ENCODE results near the gene GTSE1. TPM values are rescaled to one million over a fixed set of nuclear protein-coding genes. Genes with fewer than 3 reads are reported as not detected.

GTSE1 gene
- total and polyA plus RNA-seq, 2 of the 13 experiments (the other 11 are each of a cell fraction or from before 2014, with no cell fraction given), result 10.7 to 13.5 TPM

DNA sequence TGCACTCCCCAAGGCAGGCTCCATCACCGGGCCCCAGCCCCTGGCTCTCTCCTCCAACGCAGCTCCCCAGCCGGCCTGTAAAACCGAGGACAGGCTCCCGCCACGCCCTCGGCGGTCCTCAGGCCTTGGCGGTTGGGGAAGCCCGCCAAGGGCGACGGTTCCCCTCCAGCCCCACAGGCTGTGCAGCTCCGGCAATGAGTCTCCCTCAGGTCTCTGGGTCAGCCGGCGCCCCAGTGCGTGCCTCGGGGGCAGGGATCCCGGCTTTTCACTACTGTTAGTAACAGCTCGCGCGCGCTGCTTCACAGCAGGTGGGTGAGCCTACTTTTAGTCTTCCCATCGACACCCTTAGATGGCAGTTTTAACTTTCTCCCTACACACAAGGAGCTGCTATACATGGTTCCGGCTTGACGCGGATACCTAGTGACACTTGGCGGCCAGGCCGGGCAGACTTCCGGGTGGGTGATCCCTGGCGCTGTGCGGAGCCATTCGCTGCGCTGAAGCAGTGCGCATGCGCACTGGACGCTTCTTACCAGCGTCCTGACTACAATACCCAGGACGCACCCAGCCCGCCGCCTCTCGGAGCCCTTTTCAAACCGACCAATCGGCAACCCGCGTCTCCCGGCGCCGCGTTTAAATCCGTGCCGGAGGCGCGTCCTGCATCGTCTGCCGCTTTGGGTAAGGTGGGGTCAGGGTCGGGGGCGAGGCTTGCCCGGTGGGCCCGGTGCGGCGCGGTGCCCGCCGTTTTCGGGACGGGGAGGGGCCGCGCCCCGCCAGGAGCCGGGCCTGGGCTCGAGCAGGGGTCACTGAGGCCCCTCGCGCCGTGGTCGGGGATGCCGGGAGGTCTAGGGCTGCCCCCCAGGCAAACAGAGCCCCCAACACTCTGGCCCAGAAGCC, at the start of gene GTSE1 (continued):
- no peak for TF ChIP-seq CC2D1A (CRISPR knock-in tag; IDR thresholded peaks at IDR 0.05)
- TF ChIP-seq ZNF513 (CRISPR knock-in tag; conservative IDR thresholded peaks at IDR 0.05), result no peak
- TF ChIP-seq ZNF703 (CRISPR knock-in tag; IDR thresholded peaks at IDR 0.05; ENCODE audit: borderline replicate concordance), result no peak
- peak; percentile 70; the same call in 1 of the 2 replicates for TF ChIP-seq MXD4 (CRISPR knock-in tag; IDR thresholded peaks at IDR 0.05)
- no peak for TF ChIP-seq ZNF124 (CRISPR knock-in tag; IDR thresholded peaks at IDR 0.05)
- TF ChIP-seq HCFC1 (IDR thresholded peaks at IDR 0.05; ENCODE audit: low read depth, low read length), result peak; percentile 79
- TF ChIP-seq SP1 (IDR thresholded peaks at IDR 0.05), result no peak
- TF ChIP-seq SP1 (CRISPR knock-in tag; IDR thresholded peaks at IDR 0.05), result no peak
- TF ChIP-seq RAD51 (IDR thresholded peaks at IDR 0.05; ENCODE audit: borderline replicate concordance), result no peak
- no peak for TF ChIP-seq HOXD1 (CRISPR knock-in tag; IDR thresholded peaks at IDR 0.05)
- TF ChIP-seq, protein P1, sequence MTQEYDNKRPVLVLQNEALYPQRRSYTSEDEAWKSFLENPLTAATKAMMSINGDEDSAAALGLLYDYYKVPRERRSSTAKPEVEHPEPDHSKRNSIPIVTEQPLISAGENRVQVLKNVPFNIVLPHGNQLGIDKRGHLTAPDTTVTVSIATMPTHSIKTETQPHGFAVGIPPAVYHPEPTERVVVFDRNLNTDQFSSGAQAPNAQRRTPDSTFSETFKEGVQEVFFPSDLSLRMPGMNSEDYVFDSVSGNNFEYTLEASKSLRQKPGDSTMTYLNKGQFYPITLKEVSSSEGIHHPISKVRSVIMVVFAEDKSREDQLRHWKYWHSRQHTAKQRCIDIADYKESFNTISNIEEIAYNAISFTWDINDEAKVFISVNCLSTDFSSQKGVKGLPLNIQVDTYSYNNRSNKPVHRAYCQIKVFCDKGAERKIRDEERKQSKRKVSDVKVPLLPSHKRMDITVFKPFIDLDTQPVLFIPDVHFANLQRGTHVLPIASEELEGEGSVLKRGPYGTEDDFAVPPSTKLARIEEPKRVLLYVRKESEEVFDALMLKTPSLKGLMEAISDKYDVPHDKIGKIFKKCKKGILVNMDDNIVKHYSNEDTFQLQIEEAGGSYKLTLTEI (CRISPR knock-in tag; conservative IDR thresholded peaks at IDR 0.05), result peak; percentile 75; the same call in 1 of the 2 replicates
- no peak for TF ChIP-seq SCMH1 (CRISPR knock-in tag; IDR thresholded peaks at IDR 0.05; ENCODE audit: borderline replicate concordance)
- TF ChIP-seq, protein P2, sequence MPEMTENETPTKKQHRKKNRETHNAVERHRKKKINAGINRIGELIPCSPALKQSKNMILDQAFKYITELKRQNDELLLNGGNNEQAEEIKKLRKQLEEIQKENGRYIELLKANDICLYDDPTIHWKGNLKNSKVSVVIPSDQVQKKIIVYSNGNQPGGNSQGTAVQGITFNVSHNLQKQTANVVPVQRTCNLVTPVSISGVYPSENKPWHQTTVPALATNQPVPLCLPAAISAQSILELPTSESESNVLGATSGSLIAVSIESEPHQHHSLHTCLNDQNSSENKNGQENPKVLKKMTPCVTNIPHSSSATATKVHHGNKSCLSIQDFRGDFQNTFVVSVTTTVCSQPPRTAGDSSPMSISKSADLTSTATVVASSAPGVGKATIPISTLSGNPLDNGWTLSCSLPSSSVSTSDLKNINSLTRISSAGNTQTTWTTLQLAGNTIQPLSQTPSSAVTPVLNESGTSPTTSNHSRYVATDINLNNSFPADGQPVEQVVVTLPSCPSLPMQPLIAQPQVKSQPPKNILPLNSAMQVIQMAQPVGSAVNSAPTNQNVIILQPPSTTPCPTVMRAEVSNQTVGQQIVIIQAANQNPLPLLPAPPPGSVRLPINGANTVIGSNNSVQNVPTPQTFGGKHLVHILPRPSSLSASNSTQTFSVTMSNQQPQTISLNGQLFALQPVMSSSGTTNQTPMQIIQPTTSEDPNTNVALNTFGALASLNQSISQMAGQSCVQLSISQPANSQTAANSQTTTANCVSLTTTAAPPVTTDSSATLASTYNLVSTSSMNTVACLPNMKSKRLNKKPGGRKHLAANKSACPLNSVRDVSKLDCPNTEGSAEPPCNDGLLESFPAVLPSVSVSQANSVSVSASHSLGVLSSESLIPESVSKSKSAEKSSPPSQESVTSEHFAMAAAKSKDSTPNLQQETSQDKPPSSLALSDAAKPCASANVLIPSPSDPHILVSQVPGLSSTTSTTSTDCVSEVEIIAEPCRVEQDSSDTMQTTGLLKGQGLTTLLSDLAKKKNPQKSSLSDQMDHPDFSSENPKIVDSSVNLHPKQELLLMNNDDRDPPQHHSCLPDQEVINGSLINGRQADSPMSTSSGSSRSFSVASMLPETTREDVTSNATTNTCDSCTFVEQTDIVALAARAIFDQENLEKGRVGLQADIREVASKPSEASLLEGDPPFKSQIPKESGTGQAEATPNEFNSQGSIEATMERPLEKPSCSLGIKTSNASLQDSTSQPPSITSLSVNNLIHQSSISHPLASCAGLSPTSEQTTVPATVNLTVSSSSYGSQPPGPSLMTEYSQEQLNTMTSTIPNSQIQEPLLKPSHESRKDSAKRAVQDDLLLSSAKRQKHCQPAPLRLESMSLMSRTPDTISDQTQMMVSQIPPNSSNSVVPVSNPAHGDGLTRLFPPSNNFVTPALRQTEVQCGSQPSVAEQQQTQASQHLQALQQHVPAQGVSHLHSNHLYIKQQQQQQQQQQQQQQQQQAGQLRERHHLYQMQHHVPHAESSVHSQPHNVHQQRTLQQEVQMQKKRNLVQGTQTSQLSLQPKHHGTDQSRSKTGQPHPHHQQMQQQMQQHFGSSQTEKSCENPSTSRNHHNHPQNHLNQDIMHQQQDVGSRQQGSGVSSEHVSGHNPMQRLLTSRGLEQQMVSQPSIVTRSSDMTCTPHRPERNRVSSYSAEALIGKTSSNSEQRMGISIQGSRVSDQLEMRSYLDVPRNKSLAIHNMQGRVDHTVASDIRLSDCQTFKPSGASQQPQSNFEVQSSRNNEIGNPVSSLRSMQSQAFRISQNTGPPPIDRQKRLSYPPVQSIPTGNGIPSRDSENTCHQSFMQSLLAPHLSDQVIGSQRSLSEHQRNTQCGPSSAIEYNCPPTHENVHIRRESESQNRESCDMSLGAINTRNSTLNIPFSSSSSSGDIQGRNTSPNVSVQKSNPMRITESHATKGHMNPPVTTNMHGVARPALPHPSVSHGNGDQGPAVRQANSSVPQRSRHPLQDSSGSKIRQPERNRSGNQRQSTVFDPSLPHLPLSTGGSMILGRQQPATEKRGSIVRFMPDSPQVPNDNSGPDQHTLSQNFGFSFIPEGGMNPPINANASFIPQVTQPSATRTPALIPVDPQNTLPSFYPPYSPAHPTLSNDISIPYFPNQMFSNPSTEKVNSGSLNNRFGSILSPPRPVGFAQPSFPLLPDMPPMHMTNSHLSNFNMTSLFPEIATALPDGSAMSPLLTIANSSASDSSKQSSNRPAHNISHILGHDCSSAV (CRISPR knock-in tag; IDR thresholded peaks at IDR 0.05; ENCODE audit: borderline replicate concordance), result no peak
- peak; percentile 85; the same call in 1 of the 2 replicates for TF ChIP-seq TOPORS (CRISPR knock-in tag; IDR thresholded peaks at IDR 0.05)
- peak; percentile 23; the same call in 1 of the 2 replicates for TF ChIP-seq ARNTL (CRISPR knock-in tag; IDR thresholded peaks at IDR 0.05)
- no peak for TF ChIP-seq TRIM24 (CRISPR knock-in tag; IDR thresholded peaks at IDR 0.05)
- no peak for TF ChIP-seq PAWR (CRISPR knock-in tag; IDR thresholded peaks at IDR 0.05; ENCODE audit: borderline replicate concordance)
- no peak for TF ChIP-seq ZEB1 (IDR thresholded peaks at IDR 0.05; ENCODE audit: insufficient replicate concordance, low read depth)
- no peak for TF ChIP-seq ZNF17 (CRISPR knock-in tag; IDR thresholded peaks at IDR 0.05)

Data from HepG2 (cell line).